LHCN-M2 (cell line): ENCODE results near the gene CREBRF. TPM values are rescaled to one million over a fixed set of nuclear protein-coding genes. Genes with fewer than 3 reads are reported as not detected.
"Not testable (repeated sequence)": the region's sequence is repeated elsewhere in the genome, so short reads cannot be mapped to it uniquely, and the experiment has no call there.

Experiments
- DNase-seq: peaks from one replicate; pipeline ENCODE4 v3.0.0-alpha.2; 2012; ENCODE audit warnings: low read depth
- total RNA-seq: library from RNA; depleted of rRNA; stranded (reverse); fragments of >200 nt; gene quantifications from 2 replicates; pipeline ENCODE4 v1.2.3, GENCODE V29; 2014

Gene CREBRF
- total RNA-seq, 1 experiment from 2014 or later: 9.6 TPM

DNA sequence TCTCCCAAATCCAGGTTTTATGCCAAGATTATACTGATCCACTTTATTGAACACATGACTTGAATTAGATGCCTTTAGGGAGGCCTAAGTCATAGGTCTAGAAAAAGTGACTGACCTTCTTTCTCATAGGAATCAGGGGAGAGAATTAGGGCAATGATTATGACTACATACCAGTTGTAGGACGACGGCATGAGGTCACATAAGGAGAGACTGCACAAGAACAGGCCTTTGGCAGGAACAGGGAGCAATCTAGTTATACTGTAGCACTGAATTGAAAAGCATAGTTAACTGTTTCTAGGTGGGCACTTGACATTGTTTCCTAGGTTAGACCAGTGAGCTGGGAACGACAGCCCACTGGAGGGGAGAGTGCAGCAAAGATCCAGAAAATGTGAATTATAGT is 22.7 kb downstream of the CREBRF start:
- DNase-seq: no peak

- no peak for DNase-seq
These were observed 33.4 kb downstream of the CREBRF start for GRCh38 chr5:173089581-173089980.

- DNase-seq: no peak
These were observed 34.5 kb downstream of the CREBRF start for GRCh38 chr5:173090639-173091038.

GRCh38 chr5:173091981-173092380 is 35.8 kb downstream of the CREBRF start:
- no peak for DNase-seq

DNA sequence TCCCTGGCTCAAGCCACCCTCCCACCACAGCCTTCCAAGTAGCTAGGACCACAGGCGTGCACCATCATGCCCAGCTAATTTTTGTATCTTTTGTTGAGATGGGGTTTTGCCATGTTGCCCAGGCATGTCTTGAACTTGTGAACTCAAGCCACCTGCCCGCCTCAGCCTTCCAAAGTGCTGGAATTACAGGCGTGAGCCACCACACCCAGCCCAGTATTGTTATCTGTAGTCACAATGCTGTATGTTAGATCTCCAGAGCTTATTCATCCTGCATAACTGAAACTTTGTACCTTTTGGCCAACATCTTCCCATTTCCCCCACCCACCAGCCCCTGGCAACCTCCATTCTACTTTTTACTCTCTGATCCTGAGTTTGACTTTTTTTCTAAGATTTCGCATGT is 37.5 kb downstream of the CREBRF start:
- no peak for DNase-seq

GRCh38 chr5:173094012-173094661 is 38.0 kb downstream of the CREBRF start:
- DNase-seq: peak; percentile 74

DNA sequence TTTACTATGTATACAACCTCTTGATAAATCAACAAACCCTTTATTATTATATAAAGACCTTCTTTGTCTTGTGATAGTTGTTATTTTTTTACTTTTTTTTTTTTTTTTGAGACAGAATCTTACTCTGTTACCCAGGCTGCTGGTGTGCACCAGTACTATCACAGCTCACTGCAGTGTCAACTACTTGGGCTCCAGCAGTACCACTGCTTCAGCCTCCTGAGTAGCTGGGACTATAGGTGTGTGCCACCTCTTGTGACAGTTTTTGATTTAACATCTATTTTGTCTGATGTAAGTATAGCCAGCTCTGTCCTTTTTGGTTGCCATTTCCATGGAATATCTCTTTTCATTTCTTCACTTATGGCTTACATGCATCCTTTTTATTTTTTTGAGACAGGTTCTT is 42.6 kb downstream of the CREBRF start:
- DNase-seq: no peak

DNA sequence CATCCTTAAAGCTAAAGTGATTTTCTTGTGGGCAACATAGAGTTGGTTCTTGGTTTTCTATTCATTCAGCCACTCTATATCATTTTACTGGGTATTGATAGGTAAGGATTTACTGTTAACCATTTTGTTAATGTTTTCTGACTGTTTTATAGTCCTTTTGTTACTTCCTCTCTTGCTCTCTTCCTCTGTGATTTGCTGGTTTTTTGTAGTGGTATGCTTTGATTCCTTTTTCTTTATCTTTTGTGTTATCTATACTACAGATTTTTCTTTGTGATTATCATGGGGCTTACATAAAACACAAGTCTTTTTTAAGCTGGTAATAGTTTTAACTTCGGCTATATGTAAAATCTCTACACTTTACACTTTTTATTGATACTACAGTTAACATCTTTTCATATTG is 43.3 kb downstream of the CREBRF start:
- DNase-seq: no peak

DNA sequence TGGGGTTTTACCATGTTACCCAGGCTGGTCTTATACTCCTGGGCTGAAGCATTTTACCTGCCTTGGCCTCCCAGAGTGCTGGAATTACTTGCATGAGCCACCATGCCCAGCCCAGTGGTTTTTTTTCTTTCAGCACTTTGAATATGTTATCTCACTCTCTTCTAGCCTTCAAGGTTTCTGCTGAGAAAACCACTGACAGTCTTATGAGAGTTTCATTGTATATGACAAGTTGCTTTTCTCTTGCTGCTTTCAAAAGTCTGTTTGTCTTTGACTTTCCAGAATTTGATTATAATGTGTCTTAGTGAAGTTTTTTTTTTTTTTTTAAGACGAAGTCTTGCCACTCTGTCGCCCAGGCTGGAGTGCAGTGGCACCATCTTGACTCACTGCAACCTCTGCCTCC is 45.1 kb downstream of the CREBRF start:
- no peak for DNase-seq

DNA sequence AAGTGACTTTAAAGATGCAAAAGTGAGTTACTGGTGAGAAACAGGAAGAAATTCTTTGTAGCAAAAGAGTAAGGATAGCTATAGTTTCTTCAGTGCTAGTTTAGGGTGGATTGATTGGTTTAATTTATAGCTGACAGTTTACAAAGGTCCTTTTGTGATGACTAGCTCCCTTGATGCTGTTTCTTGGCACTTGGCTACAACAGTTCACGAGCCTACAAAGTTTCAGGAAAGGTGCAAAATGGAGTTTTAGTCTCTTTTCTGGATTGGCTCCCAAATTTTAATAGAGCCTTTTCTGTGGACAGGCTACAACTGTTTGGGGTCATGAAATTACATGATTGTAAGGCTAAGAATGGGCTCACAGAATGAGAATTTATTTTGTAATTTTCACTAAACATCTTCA is 47.3 kb downstream of the CREBRF start:
- DNase-seq: no peak

GRCh38 chr5:173108914-173109313 is 52.8 kb downstream of the CREBRF start:
- no peak for DNase-seq

GRCh38 chr5:173114536-173114935 is 58.4 kb downstream of the CREBRF start:
- DNase-seq: no peak

DNA sequence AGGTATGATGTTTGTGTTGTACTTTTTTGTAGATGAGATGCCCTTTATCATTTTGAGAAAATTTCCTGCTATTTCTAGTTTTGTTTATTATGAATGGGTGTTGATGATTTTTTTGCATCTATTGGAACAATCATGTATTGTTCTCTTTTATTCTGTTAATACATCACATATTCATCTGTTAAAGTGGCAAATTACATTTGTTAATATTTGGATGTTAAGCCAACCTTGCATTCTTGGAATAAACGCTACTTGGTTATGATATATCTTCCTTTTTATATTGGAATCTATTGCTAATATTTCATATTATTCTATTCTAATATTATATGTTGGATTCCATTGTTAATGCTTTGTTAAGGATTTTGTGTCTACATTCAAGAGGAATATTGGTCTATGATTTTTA is 63.6 kb downstream of the CREBRF start:
- DNase-seq: no peak

- peak; percentile 52 for DNase-seq
These were observed 67.3 kb downstream of the CREBRF start for GRCh38 chr5:173123416-173123815.

DNA sequence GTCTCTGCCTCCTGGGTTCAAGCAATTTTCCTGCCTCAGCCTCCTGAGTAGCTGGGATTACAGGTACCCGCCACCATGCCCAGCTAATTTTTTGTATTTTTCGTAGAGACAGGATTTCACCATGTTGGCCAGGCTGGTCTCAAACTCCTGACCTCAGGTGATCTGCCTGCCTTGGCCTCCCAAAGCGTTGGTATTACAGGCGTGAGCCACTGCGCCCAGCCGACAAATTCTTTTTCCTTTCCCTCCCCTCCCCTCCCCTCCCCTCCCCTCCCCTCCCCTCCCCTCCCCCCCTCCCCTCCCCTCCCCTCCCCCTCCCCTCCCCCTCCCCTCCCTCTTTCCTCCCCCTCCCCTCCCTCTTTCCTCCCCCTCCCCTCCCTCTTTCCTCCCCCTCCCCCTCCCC is 76.0 kb downstream of the CREBRF start:
- not testable (repeated sequence) for DNase-seq

GRCh38 chr5:173138707-173139106 is 82.6 kb downstream of the CREBRF start:
- no peak for DNase-seq

GRCh38 chr5:173139631-173140030 is 83.5 kb downstream of the CREBRF start:
- no peak for DNase-seq

GRCh38 chr5:173140769-173141168 is 84.6 kb downstream of the CREBRF start:
- no peak for DNase-seq

DNA sequence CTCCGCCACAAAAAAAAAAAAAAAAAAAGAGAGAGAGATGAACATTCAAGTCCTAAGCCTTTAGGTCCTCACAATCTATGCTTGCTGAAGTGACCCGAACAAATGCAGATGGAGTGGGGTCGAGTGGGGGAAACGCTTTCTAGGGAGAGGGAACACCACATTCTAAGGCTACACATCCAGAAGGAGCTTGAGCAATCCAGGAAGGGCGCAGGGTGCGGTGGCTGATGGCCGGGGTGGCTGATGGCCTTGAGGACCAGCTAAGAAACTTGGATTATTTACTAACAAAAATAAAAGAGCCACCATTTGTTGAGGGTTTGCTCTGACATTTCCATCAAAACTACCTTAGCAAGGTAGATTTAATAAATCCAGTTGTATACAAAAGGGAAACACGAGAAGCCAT is 87.4 kb downstream of the CREBRF start:
- no peak for DNase-seq

GRCh38 chr5:173144200-173145176 is 88.3 kb downstream of the CREBRF start, which contains the start of gene BNIP1:
Gene BNIP1 (plus strand): TSS chr5:173144531. CDS start chr5:173144546, 15 bp downstream.
- peak; percentile 92 for DNase-seq

GRCh38 chr5:173148354-173148753 is 92.2 kb downstream of the CREBRF start:
- no peak for DNase-seq

DNA sequence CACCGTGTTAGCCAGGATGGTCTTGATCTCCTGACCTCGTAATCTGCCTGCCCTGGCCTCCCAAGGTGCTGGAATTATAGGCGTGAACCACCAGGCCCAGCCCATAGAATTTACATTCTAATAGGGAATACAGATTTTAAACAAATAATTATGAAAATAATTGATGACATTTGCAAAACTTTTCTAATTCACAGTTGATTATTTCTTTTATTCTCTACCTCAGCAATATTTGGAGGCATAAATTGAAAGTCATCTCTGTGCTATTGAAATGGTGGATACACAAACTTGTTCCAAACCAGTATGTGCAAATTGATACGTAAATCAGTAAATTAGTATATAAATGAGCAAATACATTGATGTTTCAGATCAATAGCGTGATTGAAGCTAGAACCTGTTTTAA is 96.4 kb downstream of the CREBRF start:
- DNase-seq: no peak

- DNase-seq: no peak
These were observed 97.7 kb downstream of the CREBRF start for GRCh38 chr5:173153842-173154241.
